DMS153 treated with DMSO at 0.1 percent for 48 hours (cell line): ENCODE measurements around the gene PAPPA2.

ENCODE experiments used
- DNase-seq: peaks from one replicate; lab custom pipeline; 2025; ENCODE audit not compliant: unreplicated experiment; lab: John Stamatoyannopoulos, UW

The PAPPA2 gene

DNA sequence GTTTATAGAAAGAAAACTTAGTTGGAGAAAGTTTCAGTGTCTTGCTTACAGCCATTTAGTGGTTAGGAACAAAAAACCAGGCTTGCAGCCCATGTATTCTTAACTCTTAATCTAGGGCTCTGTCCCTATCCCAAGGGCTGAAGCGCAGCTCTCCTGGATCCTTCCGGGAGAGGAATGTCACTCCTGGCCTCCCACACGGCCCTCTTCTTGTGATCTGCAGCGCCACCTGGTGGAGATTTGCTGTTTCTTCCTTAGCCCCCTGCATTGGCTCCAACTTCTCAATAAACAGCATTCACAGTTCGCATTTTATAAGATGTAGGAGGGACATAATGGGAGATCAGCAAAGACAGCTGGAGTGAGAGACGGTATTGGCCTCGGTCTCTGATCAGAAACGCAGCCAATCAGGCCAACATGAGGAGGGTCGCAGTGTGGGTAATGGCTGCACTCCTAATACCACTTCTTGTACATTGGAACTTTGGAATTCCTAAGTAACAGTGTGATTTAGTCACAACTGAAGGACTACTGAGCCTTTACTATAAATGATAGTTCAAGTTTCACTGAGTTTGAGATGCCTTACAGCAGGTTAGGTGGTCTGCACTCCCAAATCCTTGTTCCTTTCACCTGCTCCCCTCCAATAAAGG is 418.1 kb downstream of the PAPPA2 start:
- peak; percentile 69 for DNase-seq

DNA sequence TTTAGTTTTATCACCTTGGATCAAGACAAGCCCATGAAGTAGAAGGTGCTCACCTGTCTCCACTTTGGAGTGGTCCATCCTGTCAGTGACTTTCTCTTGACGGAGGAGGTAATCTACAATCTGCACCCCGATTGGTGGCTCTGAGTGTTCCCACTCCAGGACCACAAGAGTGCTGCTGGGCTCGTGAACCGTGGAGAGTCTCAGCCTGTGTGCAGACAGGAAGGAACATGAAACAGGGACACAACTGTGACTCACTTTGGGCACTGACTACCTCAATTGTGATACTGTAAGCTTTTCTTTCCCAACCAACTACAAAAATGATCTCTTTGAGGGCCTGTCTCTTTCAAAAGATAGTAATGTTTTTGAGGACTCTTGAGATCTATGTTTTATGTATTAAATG is 421.3 kb downstream of the PAPPA2 start:
- no peak for DNase-seq

DNA sequence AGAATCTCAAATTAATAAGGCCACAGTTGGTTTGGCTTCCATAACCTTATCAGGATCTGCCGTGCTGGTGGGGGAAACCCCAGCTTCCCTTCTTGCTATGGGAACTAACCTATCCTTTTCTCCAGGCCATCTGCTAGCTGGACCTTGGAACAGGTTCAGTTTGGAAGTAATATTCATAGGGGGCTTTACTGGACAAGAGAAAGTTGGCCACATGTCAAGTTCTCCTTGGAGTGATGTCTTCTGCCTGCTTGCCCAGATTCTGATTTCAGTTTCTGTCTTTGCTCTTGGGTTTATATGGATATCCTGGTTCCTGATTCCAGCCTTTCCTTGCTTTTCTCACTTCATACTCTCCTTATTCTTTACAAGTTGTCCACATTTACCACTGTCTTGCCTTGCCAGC is 421.9 kb downstream of the PAPPA2 start:
- no peak for DNase-seq

DNA sequence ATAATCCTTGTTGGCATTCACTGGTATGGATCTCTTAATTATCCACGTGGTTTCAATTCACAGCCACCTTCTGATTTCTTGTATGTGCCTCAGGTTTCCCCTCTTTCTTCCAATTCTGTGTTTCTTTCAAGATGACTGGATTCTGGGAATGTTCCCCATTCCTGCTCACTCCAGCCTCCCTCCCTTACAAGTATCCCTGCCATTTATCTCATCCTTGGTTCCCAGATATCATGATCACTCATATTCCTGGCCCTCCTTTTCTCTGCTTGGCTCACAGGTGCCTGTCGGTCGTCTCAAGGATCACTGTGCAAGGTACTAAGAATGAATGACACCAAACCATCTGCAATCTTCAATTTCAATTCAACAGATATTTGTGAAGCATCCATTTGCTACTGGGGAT is 422.4 kb downstream of the PAPPA2 start:
- no peak for DNase-seq

DNA sequence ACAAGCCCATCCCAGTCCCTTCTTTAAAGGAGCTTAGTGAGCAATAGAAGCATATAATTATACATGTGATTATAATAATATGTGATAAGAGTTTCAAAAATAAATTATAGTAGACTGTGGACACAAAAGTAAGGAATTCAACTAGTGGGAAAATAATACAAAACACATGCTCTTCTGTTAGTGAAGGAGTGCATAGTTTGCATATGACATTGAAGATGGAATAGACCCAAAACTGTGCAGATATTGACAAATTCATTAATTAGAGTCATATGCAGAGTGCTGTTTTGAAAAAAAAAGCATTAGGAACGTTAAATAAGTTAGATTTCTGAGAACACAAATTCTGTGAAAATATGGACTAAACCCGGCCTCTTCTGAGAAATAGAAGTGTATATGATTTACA is 422.8 kb downstream of the PAPPA2 start:
- no peak for DNase-seq

DNA sequence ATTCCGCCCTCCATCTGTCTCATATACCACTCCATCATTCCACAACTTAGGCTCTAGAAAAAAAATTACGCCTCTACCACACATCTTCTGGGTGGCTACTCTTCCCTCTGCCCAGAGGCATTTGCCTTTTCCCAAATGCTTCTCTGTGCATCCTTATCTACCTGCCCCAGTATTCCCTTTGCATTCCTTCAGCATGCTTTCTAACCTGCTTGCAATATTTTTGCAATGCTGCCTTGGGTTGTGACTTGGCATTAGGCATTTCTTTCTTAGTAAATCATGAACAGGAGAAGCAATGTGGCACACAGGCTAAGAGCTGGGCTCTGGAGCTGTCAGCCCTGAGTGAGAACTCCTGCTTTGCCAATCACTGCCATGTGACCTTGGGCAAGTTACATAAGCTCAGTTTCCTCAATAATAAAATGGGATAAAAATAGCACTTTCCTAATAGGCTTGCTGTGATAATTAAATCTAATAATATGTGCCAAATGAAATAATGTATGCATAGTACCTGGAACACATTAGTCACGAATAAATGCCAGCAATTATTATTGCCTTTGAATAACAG is 425.6 kb downstream of the PAPPA2 start:
- DNase-seq: no peak

DNA sequence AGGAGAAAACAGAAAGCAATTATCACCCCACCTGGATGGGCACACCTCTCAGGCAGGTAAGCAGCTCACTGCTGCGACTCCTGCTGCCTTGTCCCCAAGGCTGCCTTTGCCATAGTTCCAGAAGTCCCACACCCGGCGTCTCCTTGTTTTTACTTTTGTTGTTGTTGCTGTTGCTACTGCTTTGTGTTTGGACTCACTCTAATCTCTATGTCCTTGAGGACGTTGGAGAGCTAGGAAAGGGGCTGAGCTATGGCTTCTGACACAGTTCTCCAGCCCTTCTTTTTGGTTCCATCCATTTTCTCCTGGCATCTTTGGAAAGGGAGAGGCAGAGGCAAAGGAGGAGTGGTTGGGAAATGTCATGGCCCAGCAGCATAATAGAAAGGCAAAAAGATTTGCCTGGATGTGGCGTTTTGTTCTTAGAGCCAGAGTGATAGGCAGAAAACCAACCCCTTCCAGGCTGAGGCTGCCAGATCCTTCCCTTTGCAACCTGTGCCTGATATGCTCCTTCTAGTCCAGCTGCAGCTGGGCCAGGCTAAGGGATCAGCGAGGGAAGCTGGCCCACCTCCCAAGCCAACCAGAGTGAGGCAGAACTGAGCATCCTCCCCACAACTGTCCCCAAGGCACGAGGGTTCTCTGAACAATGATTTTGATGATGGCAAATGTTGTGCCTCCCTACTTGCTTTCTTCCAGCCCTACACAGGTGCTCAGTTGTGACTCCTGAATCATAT is 430.8 kb downstream of the PAPPA2 start:
- DNase-seq: no peak

DNA sequence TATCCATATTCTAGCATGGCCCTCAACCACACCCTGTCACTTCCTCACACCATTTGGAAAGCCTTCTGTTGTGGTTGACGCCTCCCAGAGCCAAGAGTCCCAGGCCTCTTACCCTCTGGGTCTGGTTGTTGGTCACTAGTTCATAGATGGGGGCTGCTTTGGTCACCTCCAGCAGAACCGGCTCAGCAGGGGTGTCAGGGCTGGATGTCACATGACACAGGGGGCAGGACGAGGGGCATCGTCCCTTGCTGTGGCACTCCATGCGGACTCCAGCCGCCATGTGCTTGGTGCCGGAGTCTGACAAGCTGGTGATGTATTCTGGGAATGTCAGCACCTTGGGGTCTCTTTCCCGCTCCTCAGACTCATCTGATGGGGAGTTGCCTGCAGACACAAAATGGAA is 431.5 kb downstream of the PAPPA2 start:
- no peak for DNase-seq
